GM12878 (cell line): ENCODE measurements around the gene CACNA2D4. TPM values are rescaled to one million over a fixed set of nuclear protein-coding genes. Genes with fewer than 3 reads are reported as not detected.

Experiments used
- ATAC-seq: fragments of 200-7000 bp; cut with Tn5 transposase; 3 replicates; pipeline ENCODE4 v1.9.1; 2020; ENCODE audit warnings: mild to moderate bottlenecking, moderate library complexity
- BruUV-seq: library from RNA; stranded (reverse); fragments of 400-500 nt; replicated peaks from 2 replicates; lab custom pipeline; 2021; lab: Mats Ljungman, UMichigan
- CTCF ChIA-PET: fragments of 300-600 bp; sonication (Branson Sonifier 250); formaldehyde crosslinking; extraction: SDS; loops from one replicate; lab custom pipeline; 2021; ENCODE audit warnings: inconsistent platforms; lab: Yijun Ruan, JAX
- POLR2A ChIA-PET: fragments of 350-600 bp; formaldehyde crosslinking; extraction: SDS; loops from one replicate; lab custom pipeline; 2021; ENCODE audit warnings: inconsistent platforms; lab: Charles Lee
- RAD21 ChIA-PET: fragments of 300-600 bp; sonication (Branson Sonifier 250); formaldehyde crosslinking; loops from one replicate; lab custom pipeline; 2023; ENCODE audit warnings: antibody characterized with exemption; ENCODE audit not compliant: unreplicated experiment; lab: Charles Lee
- SMC1A ChIA-PET: fragments of 300-600 bp; sonication (Branson Sonifier 250); formaldehyde crosslinking; loops from one replicate; lab custom pipeline; 2023; ENCODE audit not compliant: unreplicated experiment, uncharacterized antibody; lab: Charles Lee
- DNase-seq: peaks from one replicate; pipeline ENCODE4 v3.0.0-alpha.2; 2011; ENCODE audit warnings: low read depth, low spot score
- FAIRE-seq: peaks from 3 replicates; lab custom pipeline; 2011; peaks lifted over from hg19 to GRCh38; lab: Jason Lieb, UNC
- H2AFZ ChIP-seq: 2 replicates; pipeline ENCODE4 v1.6.0; 2011; ENCODE audit warnings: low read depth, low read length, control low read depth; ENCODE audit not compliant: control insufficient read depth
- H3K27ac ChIP-seq: 2 replicates; pipeline ENCODE4 v1.5.1; 2011; ENCODE audit warnings: control low read depth; ENCODE audit not compliant: control insufficient read depth, insufficient read depth
- H3K27me3 ChIP-seq, 2 experiments: replicated peaks in 1 of 2; 2 replicates each; pipeline versions ENCODE4 v1.6.0 to v1.6.1; 2011; ENCODE audit warnings: low read length in 1 of 2; ENCODE audit not compliant: control insufficient read depth in 2 of 2, insufficient read depth in 2 of 2
- H3K36me3 ChIP-seq, 2 experiments: 2 replicates each; pipeline ENCODE4 v1.5.1; 2011; ENCODE audit warnings: low read length in 1 of 2; ENCODE audit not compliant: control insufficient read depth in 2 of 2, insufficient read depth in 2 of 2
- H3K4me1 ChIP-seq: 2 replicates; pipeline ENCODE4 v1.6.1; 2011; ENCODE audit warnings: mild to moderate bottlenecking, low read length, moderate library complexity, mixed read lengths; ENCODE audit not compliant: control insufficient read depth, insufficient read depth
- H3K4me2 ChIP-seq: 2 replicates; pipeline ENCODE4 v1.6.0; 2011; ENCODE audit warnings: control low read depth; ENCODE audit not compliant: control insufficient read depth, insufficient read depth
- H3K4me3 ChIP-seq: fragments of 200-600 bp; sonication (generic); 2 replicates; pipeline ENCODE4 v1.5.1; 2016
- H3K79me2 ChIP-seq: 2 replicates; pipeline ENCODE4 v1.6.0; 2011; ENCODE audit warnings: low read length; ENCODE audit not compliant: control insufficient read depth, insufficient read depth
- H3K9ac ChIP-seq: 2 replicates; pipeline ENCODE4 v1.8.0; 2011; ENCODE audit warnings: low read length, control low read depth, mixed read lengths; ENCODE audit not compliant: control insufficient read depth, insufficient read depth
- H3K9me3 ChIP-seq: replicated peaks from 3 replicates; pipeline ENCODE4 v1.5.1; 2011; ENCODE audit warnings: mild to moderate bottlenecking, low read length; ENCODE audit not compliant: control insufficient read depth, insufficient read depth
- H4K20me1 ChIP-seq: 2 replicates; pipeline ENCODE4 v1.6.0; 2011; ENCODE audit not compliant: control insufficient read depth, insufficient read depth
- ATF2 ChIP-seq: IDR thresholded peaks from 2 replicates; pipeline ENCODE4 v1.6.1; 2012; ENCODE audit warnings: low read length, inconsistent platforms
- BACH1 ChIP-seq: fragments of 450-650 bp; IDR thresholded peaks from 2 replicates; pipeline ENCODE4 v1.6.1; 2017; ENCODE audit warnings: mild to moderate bottlenecking, borderline replicate concordance
- BCL3 ChIP-seq: IDR thresholded peaks from 2 replicates; pipeline ENCODE4 v1.6.1; 2011; ENCODE audit warnings: borderline replicate concordance, low read depth, mild to moderate bottlenecking, moderate library complexity, low read length; ENCODE audit not compliant: insufficient read depth, poor library complexity, severe bottlenecking
- BRCA1 ChIP-seq: IDR thresholded peaks from 2 replicates; pipeline ENCODE4 v1.6.1; 2011; ENCODE audit warnings: low read depth, low read length, improper control_type of control experiment
- FOS ChIP-seq: IDR thresholded peaks from 3 replicates; pipeline ENCODE4 v1.6.1; 2011; ENCODE audit warnings: borderline replicate concordance; ENCODE audit not compliant: insufficient read length; ENCODE audit errors: extremely low read depth
- FOXK2 ChIP-seq: fragments of 450-650 bp; IDR thresholded peaks from 2 replicates; pipeline ENCODE4 v1.6.1; 2017; ENCODE audit warnings: mild to moderate bottlenecking, moderate library complexity
- HDGF ChIP-seq: fragments of 450-650 bp; IDR thresholded peaks from 2 replicates; pipeline ENCODE4 v1.6.1; 2016; ENCODE audit warnings: antibody characterized with exemption
- IKZF2 ChIP-seq, 2 experiments: fragments of 450-650 bp; IDR thresholded peaks; 2 replicates each; pipeline ENCODE4 v1.6.1; 2017; ENCODE audit warnings: mild to moderate bottlenecking in 2 of 2, moderate library complexity in 2 of 2
- LARP7 ChIP-seq: fragments of 450-650 bp; IDR thresholded peaks from 2 replicates; pipeline ENCODE4 v1.6.1; 2017; ENCODE audit warnings: mild to moderate bottlenecking
- NFIC ChIP-seq: IDR thresholded peaks from 2 replicates; pipeline ENCODE4 v1.6.1; 2012; ENCODE audit warnings: low read depth, mild to moderate bottlenecking, inconsistent platforms, low read length, moderate library complexity
- NFYA ChIP-seq: IDR thresholded peaks from 2 replicates; pipeline ENCODE4 v1.6.1; 2011; ENCODE audit warnings: low read depth, mild to moderate bottlenecking, low read length, improper control_type of control experiment, borderline replicate concordance
- RAD51 ChIP-seq: fragments of 450-650 bp; IDR thresholded peaks from 2 replicates; pipeline ENCODE4 v1.6.1; 2016; ENCODE audit warnings: moderate library complexity, mild to moderate bottlenecking, inconsistent platforms
- RCOR1 ChIP-seq: conservative IDR thresholded peaks from 2 replicates; pipeline ENCODE4 v1.6.1; 2012; ENCODE audit warnings: low read depth, low read length, improper control_type of control experiment
- SMAD1 ChIP-seq: fragments of 450-650 bp; IDR thresholded peaks from 2 replicates; pipeline ENCODE4 v1.6.1; 2018; ENCODE audit warnings: mild to moderate bottlenecking, low read depth; ENCODE audit not compliant: partially characterized antibody
- TBL1XR1 ChIP-seq: IDR thresholded peaks from 2 replicates; pipeline ENCODE4 v1.6.1; 2012; ENCODE audit warnings: low read depth, low read length, improper control_type of control experiment
- USF2 ChIP-seq: IDR thresholded peaks from 2 replicates; pipeline ENCODE4 v1.6.1; 2011; ENCODE audit warnings: low read depth, low read length, improper control_type of control experiment, borderline replicate concordance
- ZNF217 ChIP-seq: fragments of 450-650 bp; IDR thresholded peaks from 2 replicates; pipeline ENCODE4 v1.6.1; 2017; ENCODE audit warnings: antibody characterized with exemption, mild to moderate bottlenecking
- ZNF384 ChIP-seq: IDR thresholded peaks from 2 replicates; pipeline ENCODE4 v1.6.1; 2012; ENCODE audit warnings: low read depth, mild to moderate bottlenecking, low read length, improper control_type of control experiment, borderline replicate concordance
- WGBS: methylation state at CpG from one replicate; pipeline ENCODE4 v1.1.6; 2016; ENCODE audit warnings: low lambda C conversion rate; ENCODE audit not compliant: insufficient replicate concordance, insufficient coverage; ENCODE audit errors: missing lambda C conversion rate; 5-methylcytosine and 5-hydroxymethylcytosine counted together
- in situ Hi-C: fragments of 300-500 bp; cut with MboI; formaldehyde crosslinking; loops from 9 replicates; pipeline ENCODE4 v1.14.3; 2018; ENCODE audit warnings: mixed read lengths
- intact Hi-C: fragments of 100-400 bp; cut with micrococcal nuclease; formaldehyde crosslinking; loops from one replicate; pipeline ENCODE4 v1.14.2; 2022; ENCODE audit not compliant: unreplicated experiment
- polyA plus RNA-seq, 11 experiments: library from polyadenylated mRNA; depleted of rRNA in 4 of 11; unstranded in 6 of 11; stranded (reverse) in 5 of 11; fragments of >200 nt; fragmentation: Nextera tagmentation in 4 of 11; fragmentation: Illumina TruSeq in 1 of 11; extraction: Ambion mirVana in 4 of 11; extraction: Trizol in 1 of 11; gene quantifications; 1 replicate in 1 of 11; 2 replicates in 10 of 11; pipeline versions ENCODE4 v1.2.1 to v1.2.3, GENCODE V29; 2011 to 2016; ENCODE audit warnings: inconsistent platforms in 2 of 11, missing spikeins in 2 of 11, low read depth in 1 of 11
- total RNA-seq, 4 experiments: library from RNA; depleted of rRNA in 3 of 4; stranded (reverse); fragments of >200 nt in 3 of 4; fragmentation: Illumina TruSeq in 1 of 4; extraction: Trizol in 1 of 4; gene quantifications; 2 replicates each; pipeline versions ENCODE4 v1.2.1 to v1.2.3, GENCODE V29; 2013 to 2021

CACNA2D4 gene
- total and polyA plus RNA-seq, 10 of the 15 experiments (the other 5 are each of a cell fraction or from before 2014, with no cell fraction given) = 0.03 to 1.0 (median 0.65) TPM

GRCh38 chr12:1931642-1932041 is 13.2 kb upstream of the CACNA2D4 start (continued):
- TF ChIP-seq BRCA1 (no peak), USF2 (no peak), BACH1 (no peak), RCOR1 (no peak), ZNF384 (no peak), BCL3 (no peak)

- Histone ChIP-seq H3K36me3 (no peaks in the 10 kb centered on the region), H3K4me1 (peaks cover 18% of the 10 kb centered on the region), H4K20me1 (no peaks in the 10 kb centered on the region), H3K27ac (no peak overlapping the region), H3K9me3 (no peaks in the 10 kb centered on the region), H3K79me2 (no peaks in the 10 kb centered on the region), H3K4me3 (no peak overlapping the region), H3K27me3 (no peaks in the 10 kb centered on the region; a peak in 1 of 4 replicates), H3K4me2 (no peak overlapping the region), H3K9ac (no peak overlapping the region), H2AFZ (no peak overlapping the region)
- ChIA-PET RAD21 (no interaction called here), POLR2A (no interaction called here), SMC1A (interaction anchor here (0.7 to 1.7 kb wide), 2 partner anchors 9 to 106 kb away, joined by 3 to 8 read pairs; no protein-coding TSS in a partner anchor), CTCF (interaction anchor here (2.4 kb wide), 1 partner anchor 9 kb away, joined by 9 read pairs; no protein-coding TSS in a partner anchor)
- in situ Hi-C loops = no loop called here
- no TSS peak for BruUV-seq
- intact Hi-C loops = no loop called here
- no peak for DNase-seq
- 78% methylated on average over 27 of the region's 27 CpGs for WGBS
- FAIRE-seq = no peak
- ATAC-seq = no peak
- TF ChIP-seq SMAD1 (no peak), LARP7 (no peak), FOXK2 (no peak), RCOR1 (no peak), BACH1 (no peak), IKZF2 (IDR thresholded peaks at IDR 0.05) (no peak), NFIC (no peak), FOS (no peak), TBL1XR1 (no peak), ATF2 (no peak), HDGF (no peak), NFYA (no peak), RAD51 (no peak), ZNF217 (no peak)
These were observed 12.5 kb upstream of the CACNA2D4 start for GRCh38 chr12:1930803-1931597.
